ENCODE measurements around the gene KRT14.
"Not testable (repeated sequence)": the region's sequence is repeated elsewhere in the genome, so short reads cannot be mapped to it uniquely, and the experiment has no call there.

KRT14 gene

DNA sequence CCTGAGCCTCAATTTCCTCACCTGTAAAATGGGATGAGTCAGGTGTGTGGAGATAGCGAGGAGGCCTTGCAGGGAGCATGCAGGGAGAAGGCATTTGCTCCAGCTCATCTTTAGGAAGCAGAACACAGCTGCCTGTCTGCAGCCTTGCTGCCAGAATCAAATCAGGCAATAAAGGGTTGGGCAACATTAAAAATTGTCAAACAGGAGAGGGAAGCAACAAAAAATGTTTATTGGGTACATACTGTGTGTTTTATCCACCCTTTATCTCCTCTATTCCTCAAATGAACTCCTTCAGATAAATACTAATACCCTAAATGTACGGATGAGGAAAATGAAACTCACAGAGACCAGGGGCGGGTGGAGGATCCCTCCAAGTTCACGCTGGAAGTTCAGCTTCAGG is 13.6 kb upstream of the KRT14 start:
- no peak for DNase-seq

DNA sequence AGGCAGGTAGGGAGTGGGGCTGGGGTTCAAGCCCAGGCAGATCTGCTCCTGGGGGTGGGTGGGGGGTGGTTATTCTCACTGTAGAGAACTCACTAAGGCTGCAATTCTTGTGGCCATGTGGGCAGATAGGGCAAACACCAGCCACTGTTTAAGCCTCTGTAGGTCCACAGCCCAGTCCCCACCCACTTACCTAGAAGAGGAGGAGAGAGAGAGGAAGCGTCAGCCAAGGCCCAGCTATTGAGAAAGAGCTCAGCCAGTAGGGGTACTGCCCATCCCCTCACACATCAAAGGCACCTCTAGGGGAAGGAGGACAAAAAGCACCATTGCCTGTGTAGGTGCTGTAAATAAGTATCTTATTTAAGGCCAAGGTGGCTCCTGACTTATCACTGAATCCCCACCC is 13.0 kb upstream of the KRT14 start:
- DNase-seq = no peak

DNA sequence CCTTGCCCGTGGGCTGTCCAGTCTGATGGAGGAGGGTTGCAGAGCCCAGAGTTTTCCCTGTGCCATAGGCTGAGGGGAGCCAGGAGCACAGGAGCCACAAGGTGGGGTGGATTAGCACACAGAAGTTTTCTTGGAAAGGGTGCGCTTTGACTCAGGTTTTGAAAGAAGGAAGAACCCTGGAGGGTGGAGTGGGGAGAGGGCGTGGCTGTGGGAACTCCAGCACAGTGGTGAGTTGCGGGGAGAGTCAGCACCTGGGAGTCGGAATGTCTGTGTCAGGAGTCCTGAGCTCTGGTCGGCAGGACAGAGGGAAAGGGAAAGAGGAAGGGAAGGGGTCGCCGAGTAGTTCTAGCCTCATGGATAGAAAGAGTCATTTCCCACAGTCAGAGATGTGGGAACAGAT is 8.9 kb upstream of the KRT14 start:
- no peak for DNase-seq

DNA sequence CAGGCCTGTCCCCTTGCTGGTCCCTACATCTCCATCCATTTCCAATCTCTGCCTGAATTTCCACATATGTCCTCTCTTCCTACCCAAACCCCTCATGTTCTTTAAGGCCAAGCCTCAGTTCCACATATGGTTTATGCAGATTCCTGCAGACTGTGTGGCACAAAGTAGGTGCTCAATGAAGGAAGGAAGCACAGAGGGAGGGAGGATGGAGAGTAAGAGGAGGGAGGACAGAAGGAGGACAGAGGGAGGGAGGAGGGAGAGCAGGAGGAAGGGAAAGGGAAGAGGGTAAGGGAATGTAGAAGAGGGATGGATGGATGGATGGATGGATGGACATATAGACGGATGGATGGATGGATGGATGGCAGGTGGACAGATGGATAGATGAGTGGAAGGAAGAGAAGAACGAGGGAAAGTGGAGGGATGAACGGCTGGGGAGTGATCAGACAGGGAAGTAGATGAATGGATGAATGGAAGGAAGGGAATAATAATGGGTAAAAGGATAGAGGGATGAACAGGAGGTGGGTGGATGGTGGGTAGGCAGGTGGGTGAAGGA is 7.7 kb upstream of the KRT14 start:
- DNase-seq = no peak

DNA sequence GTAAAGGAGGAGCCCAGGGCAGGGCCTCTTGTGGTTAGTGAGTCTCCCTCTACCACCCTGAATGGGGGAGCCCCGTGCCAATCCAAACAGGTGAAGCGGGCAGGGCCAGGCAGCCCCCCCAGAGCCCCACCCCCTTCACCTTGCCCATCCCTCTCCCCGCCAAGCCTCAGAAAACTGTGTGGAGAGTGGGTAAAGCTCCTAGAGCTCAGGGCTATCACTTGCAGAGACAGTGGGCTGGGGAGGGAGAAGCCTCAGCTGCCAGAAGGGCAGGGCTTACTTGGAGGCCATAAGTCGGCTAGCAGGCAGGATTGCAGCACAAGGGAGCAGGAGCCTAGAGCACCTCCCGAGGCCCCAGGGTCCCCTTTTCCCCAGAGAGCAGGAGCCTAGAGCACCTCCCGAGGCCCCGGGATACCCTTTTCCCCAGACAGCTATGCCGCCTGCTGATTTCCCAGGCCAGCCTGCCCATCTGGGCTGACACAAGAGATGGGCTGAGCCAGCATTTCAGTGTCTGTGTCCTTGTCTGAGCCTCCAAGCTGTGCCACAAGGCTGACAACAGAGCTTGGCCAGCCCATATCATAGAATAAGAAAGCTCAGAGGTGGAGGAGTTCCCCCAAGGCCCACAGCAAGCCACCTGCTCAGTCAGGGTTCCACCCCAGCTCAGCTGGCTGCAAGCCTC is 6.7 kb upstream of the KRT14 start:
- no peak for DNase-seq

DNA sequence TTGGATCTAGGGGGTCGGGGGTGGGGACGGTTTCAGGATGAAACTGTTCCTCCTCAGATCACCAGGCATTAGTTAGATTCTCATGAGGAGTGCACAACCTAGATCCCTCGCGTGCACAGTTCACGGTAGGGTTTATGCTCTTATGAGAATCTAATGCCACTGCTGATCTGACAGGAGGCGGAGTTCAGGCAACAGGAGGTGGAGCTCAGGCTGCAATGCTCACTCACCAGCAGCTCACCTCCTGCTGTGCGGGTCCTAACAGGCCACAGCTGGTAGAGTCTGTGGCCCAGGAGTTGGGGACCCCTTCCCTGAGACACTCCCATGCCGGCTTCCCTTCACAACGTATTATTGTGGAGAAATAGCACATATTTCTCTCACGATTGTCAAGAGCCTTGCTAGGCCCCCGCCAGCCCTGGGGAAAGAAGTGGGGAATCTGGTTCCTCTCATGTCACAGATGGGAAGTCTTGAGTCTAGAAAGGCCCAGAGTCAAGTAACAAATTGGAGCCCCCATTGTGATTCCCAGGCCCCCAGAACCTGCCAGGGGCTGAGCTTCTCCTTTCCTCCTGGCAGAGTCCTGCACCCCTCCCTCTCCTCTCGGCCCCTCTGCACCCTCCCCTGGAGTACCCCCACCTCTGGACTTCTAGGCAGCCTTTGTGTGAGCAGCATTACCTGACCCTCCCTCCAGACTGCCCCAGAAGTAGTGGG is 6.1 kb upstream of the KRT14 start:
- no peak for DNase-seq

DNA sequence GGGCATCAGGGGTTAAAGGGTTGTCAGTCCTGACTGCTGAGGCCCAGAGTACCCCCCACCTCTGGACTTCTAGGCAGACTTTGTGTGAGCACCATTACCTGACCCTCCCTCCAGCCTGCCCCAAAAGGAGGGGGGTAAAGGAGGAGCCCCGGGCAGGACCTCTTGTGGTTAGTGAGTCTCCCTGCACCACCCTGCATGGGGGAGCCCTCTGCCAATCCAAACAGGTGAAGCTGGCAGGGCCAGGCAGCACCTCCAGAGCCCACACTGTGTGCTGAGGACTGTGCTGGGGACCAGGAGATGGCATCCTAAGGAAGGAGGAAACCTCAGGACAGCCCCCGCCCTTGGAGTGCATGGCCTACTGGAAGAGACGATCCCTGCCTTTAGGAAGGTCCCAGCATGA is 2.6 kb upstream of the KRT14 start:
- DNase-seq = no peak

DNA sequence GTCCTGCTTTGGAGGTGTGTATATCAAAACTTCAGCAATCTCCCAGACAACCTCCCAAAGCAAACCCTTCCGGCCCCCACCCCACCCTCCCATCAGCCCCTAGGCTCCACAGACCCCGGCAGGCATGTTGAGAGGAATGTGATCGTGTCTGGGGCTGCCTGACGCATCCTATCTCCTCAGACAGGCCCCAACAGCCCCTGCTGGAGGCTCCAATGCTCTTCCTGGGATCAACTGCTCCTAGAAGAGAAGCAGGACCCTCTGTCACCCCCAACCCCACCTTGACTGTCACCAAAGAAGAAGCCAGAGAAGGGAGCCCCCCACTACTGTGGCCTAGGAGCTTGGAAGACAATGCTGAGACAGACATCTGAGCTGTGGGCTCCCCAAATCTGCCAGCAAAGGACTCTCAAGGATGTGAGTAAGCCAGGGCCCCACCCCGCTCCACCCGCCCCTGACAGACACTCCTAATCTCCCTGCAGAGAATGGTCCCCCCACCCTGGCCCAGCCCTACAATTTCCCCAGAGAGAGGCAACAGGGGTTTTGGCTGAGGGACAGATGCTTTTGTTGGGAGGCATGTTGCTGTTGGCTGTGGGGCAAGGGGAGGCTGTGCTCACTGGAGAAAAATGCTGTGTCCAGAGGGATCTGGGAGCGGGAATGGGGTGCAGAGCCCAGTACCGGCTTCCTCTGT is 1.6 kb upstream of the KRT14 start:
- DNase-seq = no peak

DNA sequence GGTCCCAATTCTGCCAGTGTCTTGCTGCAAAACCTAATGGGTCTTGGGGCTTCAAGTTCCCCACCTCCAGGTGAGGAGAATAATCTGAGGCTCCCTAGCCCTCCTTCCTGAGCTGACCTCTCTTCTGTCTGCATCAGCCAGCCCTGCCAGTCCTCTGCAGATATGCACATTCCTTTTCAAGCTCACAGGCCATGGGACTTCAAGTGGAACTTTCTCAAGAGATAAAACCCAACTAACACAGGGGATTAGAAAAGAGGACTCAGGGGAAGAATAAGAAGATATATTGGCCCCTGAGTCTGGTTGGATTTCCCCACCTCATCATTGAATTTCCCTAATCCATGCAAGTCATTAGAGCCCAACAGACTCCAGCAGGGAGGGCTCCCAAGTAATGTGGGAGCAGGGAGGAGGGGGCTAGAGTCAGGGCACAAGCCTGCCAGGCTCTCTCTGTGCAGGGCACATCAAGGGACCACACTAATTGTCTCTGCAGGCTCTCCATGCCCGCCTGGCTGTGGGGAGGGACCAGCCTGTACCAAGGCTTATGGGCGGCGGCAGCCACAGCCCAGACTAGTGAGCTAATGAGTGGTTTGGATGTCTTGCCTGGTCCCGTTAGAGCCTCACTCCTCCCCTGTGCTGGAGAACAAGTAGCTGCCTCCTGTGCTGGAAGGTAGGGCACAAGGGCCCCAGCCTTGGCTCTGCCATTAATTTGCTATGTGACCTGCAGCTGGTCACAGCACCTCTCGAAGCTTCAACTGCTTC is 1.2 kb downstream of the KRT14 start:
- DNase-seq = no peak

DNA sequence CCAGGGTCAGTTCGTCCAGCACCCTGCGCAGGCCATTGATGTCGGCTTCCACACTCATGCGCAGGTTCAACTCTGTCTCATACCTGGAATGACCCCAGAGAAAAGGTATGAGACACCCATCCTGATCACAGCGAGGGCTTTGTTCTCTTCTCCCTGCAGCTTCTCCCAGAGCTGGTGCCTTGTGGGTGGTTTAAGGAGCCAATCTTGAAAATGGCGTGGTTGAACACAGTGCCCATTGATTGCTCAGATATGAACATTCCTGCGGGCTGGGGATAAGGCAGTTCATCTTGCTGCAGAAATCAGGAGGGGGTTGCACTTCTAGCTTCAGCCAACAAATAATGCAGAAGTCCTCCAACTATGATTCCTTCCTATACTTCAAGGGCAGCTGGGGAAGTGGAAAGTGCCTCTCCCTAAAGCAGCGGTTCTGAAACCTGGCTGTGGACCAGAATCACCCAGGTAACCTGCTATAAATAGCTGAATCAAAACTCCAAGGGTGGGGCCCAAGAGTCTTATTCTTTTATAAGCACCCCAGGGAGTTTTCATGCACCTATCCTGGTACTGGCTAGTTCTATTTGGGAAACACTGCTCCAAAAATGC is 2.3 kb downstream of the KRT14 start:
- DNase-seq = not testable (repeated sequence)

DNA sequence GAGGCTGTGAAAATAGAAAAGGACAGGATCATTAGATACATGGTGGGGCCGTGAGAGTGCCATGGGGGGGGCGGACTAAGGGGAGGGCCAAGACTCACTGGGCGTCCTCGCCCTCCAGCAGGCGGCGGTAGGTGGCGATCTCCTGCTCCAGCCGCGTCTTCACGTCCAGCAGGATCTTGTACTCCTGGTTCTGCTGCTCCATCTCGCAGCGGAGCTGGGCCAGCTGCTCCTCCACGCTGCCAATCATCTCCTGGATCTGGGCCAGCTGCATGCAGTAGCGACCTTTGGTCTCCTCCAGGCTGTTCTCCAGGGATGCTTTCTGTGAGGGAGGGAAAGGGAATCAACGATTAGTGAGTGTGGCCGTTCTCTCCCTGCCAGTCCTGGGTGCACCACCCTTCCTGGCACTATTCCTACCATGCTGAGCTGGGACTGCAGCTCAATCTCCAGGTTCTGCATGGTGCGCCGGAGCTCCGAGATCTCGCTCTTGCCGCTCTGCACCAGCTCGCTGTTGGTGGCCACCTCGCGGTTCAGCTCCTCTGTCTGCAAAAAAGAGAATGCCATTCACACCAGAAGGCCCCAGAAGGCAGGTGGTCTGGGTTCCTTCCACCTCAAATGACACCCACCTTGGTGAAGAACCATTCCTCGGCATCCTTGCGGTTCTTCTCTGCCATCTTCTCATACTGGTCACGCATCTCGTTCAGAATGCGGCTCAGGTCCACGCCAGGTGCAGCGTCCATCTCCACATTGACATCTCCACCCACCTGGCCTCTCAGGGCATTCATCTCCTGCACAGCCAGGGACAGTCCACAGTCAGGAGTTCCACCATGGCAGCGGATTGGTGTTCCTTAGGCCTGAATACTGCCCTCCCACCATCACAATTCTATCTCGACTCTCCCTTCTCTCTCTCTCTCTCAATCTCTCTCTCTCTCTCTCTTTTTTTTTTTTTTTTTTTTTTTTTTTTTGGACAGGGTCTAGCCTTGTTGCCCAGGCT is 3.3 kb downstream of the KRT14 start:
- no peak for DNase-seq

DNA sequence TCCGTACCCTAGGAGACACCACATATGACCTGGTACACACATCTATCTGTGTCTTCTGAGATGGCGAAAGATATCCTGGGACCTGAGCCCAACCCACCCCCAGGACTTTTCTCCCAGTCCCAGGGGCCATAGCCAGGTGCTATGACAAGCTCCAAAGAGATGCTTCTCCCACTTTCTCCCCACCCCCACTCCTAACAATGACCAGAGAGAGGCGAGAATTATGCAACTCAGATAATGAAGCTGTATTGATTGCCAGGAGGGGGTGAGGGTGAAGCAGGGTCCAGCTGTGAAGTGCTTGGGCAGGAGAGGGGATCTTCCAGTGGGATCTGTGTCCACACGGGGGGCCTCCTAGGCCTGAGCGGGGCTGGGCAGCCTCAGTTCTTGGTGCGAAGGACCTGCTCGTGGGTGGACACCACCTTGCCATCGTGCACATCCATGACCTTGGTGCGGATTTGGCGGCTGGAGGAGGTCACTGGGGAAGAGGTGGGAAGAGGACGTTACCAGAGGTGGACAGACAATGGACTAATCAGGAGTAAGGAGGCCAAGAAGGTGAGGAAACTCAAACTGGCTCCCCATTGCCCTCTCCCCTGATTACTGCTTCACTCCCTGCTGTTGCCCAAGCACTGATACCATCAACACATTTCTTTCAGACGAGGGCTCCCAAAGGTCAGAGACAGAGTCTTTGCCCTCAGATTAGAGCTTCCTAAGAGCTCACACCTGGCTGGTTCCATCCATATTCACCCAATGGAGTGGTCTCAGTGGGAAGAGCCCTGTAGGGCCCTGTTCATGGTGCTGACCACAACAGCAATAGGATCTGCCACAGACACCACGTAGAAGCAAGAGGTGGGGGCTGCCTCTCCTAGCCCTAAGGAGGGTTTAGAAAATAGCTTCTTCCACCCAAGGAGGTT is 4.4 kb downstream of the KRT14 start:
- DNase-seq = not testable (repeated sequence)

DNA sequence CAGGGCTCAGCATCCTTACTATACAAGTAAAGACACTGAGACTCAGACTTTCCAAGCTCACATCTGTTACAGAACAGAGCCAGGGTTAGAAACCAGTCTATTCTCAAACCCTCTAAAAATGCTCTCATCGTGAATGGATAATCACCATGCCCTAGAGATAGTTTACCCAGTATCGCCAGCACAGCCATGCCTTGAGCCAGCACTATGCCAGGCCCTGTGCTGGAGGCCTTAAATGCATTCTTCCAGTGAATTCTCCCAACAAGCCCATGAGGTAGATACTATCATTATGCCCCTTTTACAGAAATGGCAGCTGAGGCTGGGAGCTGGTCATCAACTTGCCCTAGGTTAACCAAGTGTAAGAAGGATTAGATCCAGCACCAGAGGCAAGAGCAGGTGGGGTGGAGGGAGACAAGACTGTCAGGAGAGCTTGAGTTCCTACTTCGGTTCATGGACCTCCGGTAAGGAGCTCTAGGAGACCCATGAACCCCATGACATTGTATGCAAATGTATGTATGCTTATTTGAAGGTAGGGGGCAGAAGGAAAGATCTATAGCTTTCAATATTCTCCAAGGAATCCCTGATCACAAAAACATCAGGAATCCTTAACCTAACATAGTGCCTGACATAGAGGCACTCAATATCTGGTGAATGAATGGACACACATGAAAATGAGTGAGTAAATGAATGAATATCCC is 5.2 kb downstream of the KRT14 start:
- DNase-seq = no peak

DNA sequence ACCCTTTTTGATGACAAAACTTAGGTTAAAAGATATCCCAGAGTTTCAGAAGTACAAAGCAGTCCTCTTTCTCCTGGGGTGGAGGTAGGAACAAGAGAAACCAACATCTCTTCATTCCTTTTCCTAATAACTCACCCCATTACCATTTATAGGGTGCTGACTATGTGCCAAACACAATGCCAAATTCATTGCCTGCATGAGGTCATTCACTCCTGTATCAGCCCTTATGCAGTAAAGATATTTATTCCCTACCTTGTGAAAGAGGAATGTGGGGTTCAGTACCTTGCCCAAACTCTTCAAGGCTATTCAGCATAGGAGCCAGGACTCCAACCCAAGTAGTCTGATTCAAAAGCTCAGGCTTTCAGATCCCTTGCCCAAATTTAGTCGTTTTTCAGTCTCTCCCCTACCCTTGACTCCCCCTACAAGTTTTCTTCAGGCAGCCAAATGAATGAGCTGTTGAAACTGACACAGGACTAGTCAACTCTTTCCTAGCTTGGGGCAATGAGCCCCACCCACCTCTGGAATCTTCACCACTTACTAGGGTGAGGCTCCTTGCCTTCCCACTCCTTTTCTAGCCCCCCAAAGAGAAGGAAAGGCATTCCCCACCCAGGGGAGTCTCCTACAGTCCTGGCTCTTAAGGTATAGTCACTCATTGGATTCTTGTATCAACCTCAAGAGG is 5.9 kb downstream of the KRT14 start:
- DNase-seq = no peak

DNA sequence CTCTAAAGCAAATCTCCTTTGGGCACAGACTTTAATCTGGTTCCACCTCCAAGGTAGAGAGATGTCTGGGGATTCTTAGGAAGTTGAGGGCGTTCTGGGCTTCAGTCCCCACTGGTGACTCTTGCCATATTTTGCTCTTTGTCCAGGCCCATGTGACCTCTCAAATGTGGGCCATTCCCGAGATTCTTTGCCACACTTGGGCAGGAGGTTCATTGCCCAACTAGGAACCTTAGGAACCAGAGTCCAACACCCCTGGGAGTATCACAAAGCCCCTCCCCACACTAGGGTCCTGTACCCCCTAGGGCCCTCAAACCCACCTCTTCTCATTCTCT is 6.5 kb downstream of the KRT14 start:
- DNase-seq = no peak

DNA sequence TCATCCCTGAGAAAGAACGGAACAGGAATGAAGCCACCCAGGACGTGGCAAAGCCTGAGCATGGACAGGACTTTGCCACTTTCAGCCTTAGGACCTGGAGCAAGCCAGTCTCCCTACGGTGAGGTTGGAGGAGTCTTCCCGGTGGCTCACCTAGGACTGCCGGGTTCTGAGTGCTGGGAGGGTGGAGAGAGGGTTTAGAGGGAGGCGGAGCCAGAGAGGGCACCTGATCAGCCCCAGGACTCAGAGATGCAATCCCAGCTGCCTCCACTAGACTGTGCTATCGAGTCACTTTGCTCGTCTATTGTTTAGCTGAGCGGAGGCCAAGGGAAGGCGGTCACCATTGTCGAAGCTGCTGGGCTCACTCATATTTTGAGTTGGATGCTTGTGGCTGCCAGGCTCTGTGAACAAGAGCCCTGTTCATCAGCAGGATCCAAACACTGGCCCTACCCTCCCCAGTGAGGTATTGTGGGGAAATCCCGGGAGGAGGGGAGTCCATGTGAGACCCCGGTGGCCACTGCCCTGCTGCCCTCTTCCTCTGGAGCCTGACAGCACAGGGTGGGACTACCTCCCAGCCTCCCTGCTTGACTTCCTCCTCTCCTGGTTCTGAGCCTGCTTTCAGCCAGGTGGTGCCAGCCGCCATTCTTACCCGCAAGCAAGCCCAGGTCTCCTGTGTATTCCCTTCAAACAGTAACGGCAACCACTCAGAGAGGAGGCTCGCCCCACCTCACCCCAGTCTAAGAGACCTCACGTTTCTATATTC is 7.0 kb downstream of the KRT14 start:
- peak in 1 of 2 donors; percentile 47 for DNase-seq

DNA sequence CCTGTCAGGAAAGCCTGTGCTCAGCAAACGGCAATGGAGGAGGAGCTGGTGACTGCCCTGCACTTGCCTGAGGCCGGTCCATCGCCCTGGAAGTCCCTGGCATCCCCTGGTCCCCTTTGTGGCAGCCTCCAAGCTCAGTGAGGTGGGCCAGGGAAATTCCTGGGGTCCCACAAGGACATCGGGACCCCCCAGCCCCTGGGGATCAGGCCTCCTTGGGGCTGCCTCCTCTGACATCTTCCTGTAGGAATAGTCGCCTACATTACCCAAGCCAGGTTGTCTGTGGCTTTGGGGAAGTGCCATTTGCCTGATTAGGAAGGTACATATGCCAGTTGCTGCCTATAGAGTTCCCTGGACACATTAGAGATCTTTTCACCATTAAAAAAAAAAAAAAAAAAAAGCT is 7.7 kb downstream of the KRT14 start:
- DNase-seq = no peak

DNA sequence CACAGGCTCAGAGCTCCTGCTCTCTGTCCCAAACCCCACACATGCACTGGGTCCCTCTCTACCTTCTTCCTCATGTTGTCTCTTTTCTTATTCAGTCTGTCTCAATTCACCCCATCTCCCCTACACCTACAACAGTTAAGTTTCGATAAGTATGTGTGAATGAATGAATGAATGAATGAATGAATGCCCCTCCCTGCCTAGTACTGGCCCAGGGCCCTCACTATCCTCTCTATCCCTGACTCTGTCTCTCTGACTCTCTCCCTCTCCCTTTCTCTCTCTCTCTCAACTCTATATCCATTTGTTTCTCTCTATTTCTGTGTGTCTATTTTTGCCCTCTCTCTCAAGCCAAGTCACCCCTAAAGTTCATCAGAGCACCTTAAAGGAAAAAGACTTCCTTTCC is 8.2 kb downstream of the KRT14 start:
- no peak for DNase-seq
